Esophagus muscularis mucosa (tissue), 4 donors: Measurements from ENCODE around the gene CD164. TPM values are rescaled to one million over a fixed set of nuclear protein-coding genes. Genes with fewer than 3 reads are reported as not detected.
A peak's percentile ranks its signal among the peaks of the same experiment; 100 is the strongest.

Experiments used
- DNase-seq: peaks from one replicate; pipeline ENCODE4 v3.0.0-alpha.2; 2017; ENCODE audit errors: extremely low spot score
- H3K27ac ChIP-seq, 4 donors: fragments of 200-600 bp; sonication (generic); replicated peaks in 1 of 4; 1 replicate in 3 of 4; 2 replicates in 1 of 4; pipeline ENCODE4 v1.5.1; 2016 to 2019; ENCODE audit warnings: mild to moderate bottlenecking in 1 of 4
- H3K27me3 ChIP-seq, 4 donors: fragments of 200-600 bp; sonication (generic); one replicate each; pipeline versions ENCODE4 v1.5.1 to v1.6.0; 2016 to 2019
- H3K36me3 ChIP-seq, 4 donors: fragments of 200-600 bp; sonication (generic); one replicate each; pipeline ENCODE4 v1.5.1; 2016 to 2019
- H3K4me1 ChIP-seq, 4 donors: fragments of 200-600 bp; sonication (generic); one replicate each; pipeline ENCODE4 v1.5.1; 2016 to 2019
- H3K4me3 ChIP-seq, 4 donors: fragments of 200-600 bp; sonication (generic); 1 replicate in 2 of 4; 2 replicates in 2 of 4; pipeline ENCODE4 v1.5.1; 2016 to 2019; ENCODE audit warnings: mild to moderate bottlenecking in 4 of 4, moderate library complexity in 1 of 4
- H3K9me3 ChIP-seq, 4 donors: fragments of 200-600 bp; sonication (generic); 1 replicate in 3 of 4; 2 replicates in 1 of 4; pipeline ENCODE4 v1.5.1; 2016 to 2019
- CTCF ChIP-seq, 3 experiments: fragments of 200-600 bp in 2 of 3; fragments of 450-650 bp in 1 of 3; sonication (generic) in 2 of 3; IDR thresholded peaks; one replicate each; pipeline ENCODE4 v1.5.1; 2017 to 2019; ENCODE audit warnings: antibody characterized with exemption in 3 of 3, mild to moderate bottlenecking in 2 of 3, moderate library complexity in 1 of 3
- EP300 ChIP-seq: sonication (generic); formaldehyde crosslinking; IDR thresholded peaks from one replicate; pipeline ENCODE4 v1.6.1; 2017; ENCODE audit warnings: antibody characterized with exemption
- POLR2A ChIP-seq: fragments of 450-650 bp; IDR thresholded peaks from one replicate; pipeline ENCODE4 v1.6.1; 2017; ENCODE audit warnings: antibody characterized with exemption, moderate library complexity, mild to moderate bottlenecking, low read depth
- POLR2AphosphoS5 ChIP-seq, 2 donors: sonication (generic); formaldehyde crosslinking; IDR thresholded peaks; one replicate each; pipeline ENCODE4 v1.6.1; 2017; ENCODE audit warnings: antibody characterized with exemption in 2 of 2
- WGBS: methylation state at CpG from one replicate; pipeline ENCODE4 v1.1.5; 2018; 5-methylcytosine and 5-hydroxymethylcytosine counted together
- intact Hi-C: fragments of 100-400 bp; cut with DNase I; formaldehyde crosslinking; loops from one replicate; pipeline ENCODE4 v1.15.1; 2023
- total RNA-seq, 4 donors: library from RNA; depleted of rRNA; stranded (reverse); fragments of >200 nt; gene quantifications; one replicate each; pipeline versions ENCODE4 v1.1.0 to v1.2.1, GENCODE V29; 2016

Gene CD164
- total RNA-seq, result 100 to 1,000 TPM in 3 of 4 donors, 10 to 100 TPM in 1; 94.4 to 139 (median 120) TPM

- TF ChIP-seq POLR2A (peak; percentile 96), EP300 (no peak), CTCF (IDR thresholded peaks at IDR 0.05) (peak in 1 of 3 experiments; percentile 23), POLR2AphosphoS5 (IDR thresholded peaks at IDR 0.05) (peak; percentile 98 to 99)
- Histone ChIP-seq H3K9me3 (no peaks in the 10 kb centered on the region), H3K4me1 (peaks cover 31 to 63% (median 59%) of the 10 kb centered on the region in 4 donors), H3K36me3 (peaks cover 2 to 24% (median 6%) of the 10 kb centered on the region in 4 donors), H3K27ac (peak within 1 kb of the TSS; percentile 98 to 100 (median 99)), H3K4me3 (peak within 1 kb of the TSS; percentile 67 to 100 (median 84)), H3K27me3 (no peaks in the 10 kb centered on the region)
- 0% methylated on average over 1 of the region's 93 CpGs for WGBS
- peak; percentile 98 for DNase-seq
- intact Hi-C loops, result loop anchor here (2.0 to 10.0 kb wide), 6 partner anchors 59 to 377 kb away; partner anchors contain the start of genes CEP57L1, PPIL6, SESN1 and SMPD2
These were observed at the start of gene CD164 for GRCh38 chr6:109381747-109382575. TSS of gene CD164 (minus strand) at chr6:109382467. CDS start at chr6:109382378, 89 bp downstream.

GRCh38 chr6:109429496-109429895, 47.2 kb upstream of the CD164 start:
- H3K4me3 ChIP-seq, result no peak overlapping the region

GRCh38 chr6:109428889-109429477, 46.7 kb upstream of the CD164 start:
- Histone ChIP-seq H3K4me3 (peak overlapping the region in 2 of 4 donors; percentile 3 to 5), H3K4me1 (peaks cover 7 to 9% (median 8%) of the 10 kb centered on the region in 4 donors), H3K36me3 (no peaks in the 10 kb centered on the region), H3K27ac (no peak overlapping the region), H3K9me3 (no peaks in the 10 kb centered on the region), H3K27me3 (no peaks in the 10 kb centered on the region)
- TF ChIP-seq EP300 (no peak), CTCF (IDR thresholded peaks at IDR 0.05) (no peak), POLR2A (no peak), POLR2AphosphoS5 (IDR thresholded peaks at IDR 0.05) (no peak)
- no peak for DNase-seq
- 33% methylated on average over 7 of the region's 7 CpGs for WGBS
- intact Hi-C loops, result no loop called here

More at GRCh38 chr6:109429496-109429895, 47.2 kb upstream of the CD164 start:
- TF ChIP-seq CTCF (IDR thresholded peaks at IDR 0.05) (no peak), POLR2AphosphoS5 (IDR thresholded peaks at IDR 0.05) (no peak), EP300 (no peak), POLR2A (no peak)
- Histone ChIP-seq H3K4me1 (peaks cover 7 to 9% (median 8%) of the 10 kb centered on the region in 4 donors), H3K27me3 (no peaks in the 10 kb centered on the region), H3K36me3 (no peaks in the 10 kb centered on the region), H3K9me3 (no peaks in the 10 kb centered on the region), H3K27ac (no peak overlapping the region)
- intact Hi-C loops, result no loop called here
- 83% methylated on average over 3 of the region's 3 CpGs for WGBS
- no peak for DNase-seq

DNA sequence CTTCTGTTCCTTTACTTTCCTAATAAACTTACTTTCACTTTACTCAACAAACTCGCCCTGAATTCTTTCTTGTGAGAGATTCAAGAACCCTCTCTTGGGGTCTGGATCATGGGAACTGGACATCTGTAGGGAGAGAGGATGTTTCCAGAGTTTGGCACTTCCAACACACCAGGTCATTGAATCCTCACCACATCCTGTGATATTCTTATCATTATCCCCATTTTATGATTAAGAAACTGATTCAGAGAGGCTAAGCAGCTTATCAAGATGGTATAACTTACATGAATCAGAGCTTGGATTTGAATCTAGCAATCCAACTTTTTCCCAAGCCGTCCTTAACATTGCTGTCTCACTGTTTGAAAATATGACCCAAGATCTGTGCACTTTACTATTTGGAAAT, 42.7 kb upstream of the CD164 start:
- DNase-seq, result no peak
- intact Hi-C loops, result no loop called here
- Histone ChIP-seq H3K4me3 (no peak overlapping the region), H3K4me1 (peaks cover 7 to 9% (median 8%) of the 10 kb centered on the region in 4 donors), H3K36me3 (no peaks in the 10 kb centered on the region), H3K27me3 (no peaks in the 10 kb centered on the region), H3K27ac (no peak overlapping the region), H3K9me3 (no peaks in the 10 kb centered on the region)
- no peak for TF ChIP-seq CTCF (IDR thresholded peaks at IDR 0.05)
- TF ChIP-seq POLR2A, result no peak
- TF ChIP-seq EP300, result no peak
- TF ChIP-seq POLR2AphosphoS5 (IDR thresholded peaks at IDR 0.05), result no peak
- 88% methylated on average over 2 of the region's 2 CpGs for WGBS
